Astrocyte of the cerebellum (primary cell): ENCODE results near the gene CAPN9.

Experiments
- DNase-seq: peaks from one replicate; pipeline ENCODE4 v3.0.0-alpha.2; 2011; ENCODE audit warnings: low read depth
- H3K4me3 ChIP-seq: 2 replicates; pipeline ENCODE4 v1.5.1; 2011; ENCODE audit warnings: mild to moderate bottlenecking, low read depth, low read length, moderate library complexity
- in situ Hi-C: cut with HindIII; loops from 2 replicates; pipeline ENCODE4 v1.10.0; 2017; ENCODE audit warnings: low sequenced_read_pairs
- TF ChIP-seq, protein P1 (sequence below): IDR thresholded peaks from 2 replicates; pipeline ENCODE4 v1.5.1; 2012; ENCODE audit warnings: low read length, low read depth, moderate library complexity, mild to moderate bottlenecking; ENCODE audit errors: missing control alignments

The CAPN9 gene

DNA sequence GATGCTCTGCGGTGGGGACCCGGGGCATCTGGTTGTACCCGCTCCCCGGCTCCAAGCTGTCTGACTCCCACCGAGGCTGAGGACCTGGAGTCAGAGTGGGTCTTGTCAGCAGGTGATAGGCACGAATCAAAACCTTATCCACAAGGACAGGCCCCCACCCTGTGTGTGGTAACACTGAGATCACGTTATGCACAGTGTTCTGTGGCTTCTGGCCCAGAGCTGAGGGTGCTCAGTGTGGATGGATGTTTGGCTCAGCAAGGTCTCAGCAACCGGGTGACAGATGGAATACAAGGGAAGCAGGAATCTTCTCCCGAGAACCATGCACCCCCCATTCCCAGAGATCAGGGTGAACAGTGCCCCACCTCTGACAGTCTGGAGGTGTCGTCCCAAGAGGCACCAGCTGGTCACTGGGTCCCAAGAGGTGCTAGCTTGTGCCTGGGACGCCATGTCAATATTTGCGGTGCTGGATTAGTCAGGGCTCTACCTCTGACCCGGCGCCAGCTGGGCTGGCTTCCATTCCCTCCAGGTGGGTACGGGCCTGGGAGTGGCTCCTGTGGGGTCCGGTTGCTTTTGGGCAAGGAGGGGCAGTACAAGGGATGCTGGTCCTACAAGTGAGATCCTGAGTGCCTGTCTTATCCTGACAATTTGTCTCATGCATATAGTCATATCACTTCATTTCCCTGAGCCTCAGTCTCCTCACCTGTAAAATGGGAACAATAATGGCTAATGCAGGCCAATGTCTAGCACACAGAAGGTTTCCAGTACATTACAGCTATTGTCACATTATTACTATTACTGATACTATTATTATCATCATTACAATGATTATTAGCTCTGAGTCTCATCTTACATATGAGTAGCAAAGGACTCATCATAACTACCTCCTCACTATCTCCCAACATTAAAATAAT is 957 bp downstream of the CAPN9 start:
- TF ChIP-seq, protein P1, sequence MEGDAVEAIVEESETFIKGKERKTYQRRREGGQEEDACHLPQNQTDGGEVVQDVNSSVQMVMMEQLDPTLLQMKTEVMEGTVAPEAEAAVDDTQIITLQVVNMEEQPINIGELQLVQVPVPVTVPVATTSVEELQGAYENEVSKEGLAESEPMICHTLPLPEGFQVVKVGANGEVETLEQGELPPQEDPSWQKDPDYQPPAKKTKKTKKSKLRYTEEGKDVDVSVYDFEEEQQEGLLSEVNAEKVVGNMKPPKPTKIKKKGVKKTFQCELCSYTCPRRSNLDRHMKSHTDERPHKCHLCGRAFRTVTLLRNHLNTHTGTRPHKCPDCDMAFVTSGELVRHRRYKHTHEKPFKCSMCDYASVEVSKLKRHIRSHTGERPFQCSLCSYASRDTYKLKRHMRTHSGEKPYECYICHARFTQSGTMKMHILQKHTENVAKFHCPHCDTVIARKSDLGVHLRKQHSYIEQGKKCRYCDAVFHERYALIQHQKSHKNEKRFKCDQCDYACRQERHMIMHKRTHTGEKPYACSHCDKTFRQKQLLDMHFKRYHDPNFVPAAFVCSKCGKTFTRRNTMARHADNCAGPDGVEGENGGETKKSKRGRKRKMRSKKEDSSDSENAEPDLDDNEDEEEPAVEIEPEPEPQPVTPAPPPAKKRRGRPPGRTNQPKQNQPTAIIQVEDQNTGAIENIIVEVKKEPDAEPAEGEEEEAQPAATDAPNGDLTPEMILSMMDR: no peak
- H3K4me3 ChIP-seq: no peak overlapping the region
- DNase-seq: no peak
- in situ Hi-C loops: no loop called here

GRCh38 chr1:230749150-230749549 is 2.0 kb downstream of the CAPN9 start:
- H3K4me3 ChIP-seq: no peak overlapping the region
- in situ Hi-C loops: no loop called here
- TF ChIP-seq, protein P1: no peak
- no peak for DNase-seq

DNA sequence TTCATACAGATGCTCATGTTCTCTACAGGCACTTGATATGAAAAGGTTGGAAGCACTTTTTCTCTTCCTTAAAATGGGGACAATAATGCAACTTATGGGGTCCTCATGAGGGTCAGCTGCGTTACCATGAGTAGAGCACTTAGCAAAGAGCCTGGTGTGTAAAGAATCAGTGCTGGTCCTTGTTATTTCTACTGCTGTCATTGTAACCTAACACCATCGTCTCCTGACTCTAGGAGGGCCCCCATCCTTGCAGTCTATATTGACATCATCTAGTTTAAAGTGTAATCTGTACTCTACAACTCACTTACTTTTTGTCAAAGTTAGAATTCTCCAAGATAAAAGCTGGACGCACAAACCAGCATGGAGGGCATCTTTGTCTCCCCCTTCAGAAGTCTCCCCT is 2.4 kb downstream of the CAPN9 start:
- H3K4me3 ChIP-seq: no peak overlapping the region
- no peak for DNase-seq
- in situ Hi-C loops: no loop called here
- TF ChIP-seq, protein P1: no peak

DNA sequence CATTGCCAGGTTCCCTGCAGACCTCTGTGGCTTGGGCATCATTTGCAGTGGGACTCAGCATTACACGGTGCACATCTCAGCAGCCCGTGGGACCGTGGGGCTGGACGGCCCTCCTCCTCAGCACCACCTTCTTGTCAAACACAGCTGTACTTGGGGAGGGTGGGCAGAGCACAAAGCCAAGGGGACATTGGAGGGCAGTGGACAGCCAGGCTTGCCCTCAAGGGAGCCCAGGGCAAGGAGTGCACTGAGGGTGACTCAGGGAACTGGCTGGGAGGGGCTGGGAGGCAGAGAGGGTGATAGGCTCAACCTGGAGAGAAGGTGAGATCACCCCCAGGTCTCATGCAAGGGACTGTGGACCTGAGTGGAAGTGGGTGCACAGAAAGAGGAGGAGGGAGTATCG is 3.4 kb downstream of the CAPN9 start:
- in situ Hi-C loops: no loop called here
- TF ChIP-seq, protein P1: no peak
- H3K4me3 ChIP-seq: no peak overlapping the region
- DNase-seq: no peak

DNA sequence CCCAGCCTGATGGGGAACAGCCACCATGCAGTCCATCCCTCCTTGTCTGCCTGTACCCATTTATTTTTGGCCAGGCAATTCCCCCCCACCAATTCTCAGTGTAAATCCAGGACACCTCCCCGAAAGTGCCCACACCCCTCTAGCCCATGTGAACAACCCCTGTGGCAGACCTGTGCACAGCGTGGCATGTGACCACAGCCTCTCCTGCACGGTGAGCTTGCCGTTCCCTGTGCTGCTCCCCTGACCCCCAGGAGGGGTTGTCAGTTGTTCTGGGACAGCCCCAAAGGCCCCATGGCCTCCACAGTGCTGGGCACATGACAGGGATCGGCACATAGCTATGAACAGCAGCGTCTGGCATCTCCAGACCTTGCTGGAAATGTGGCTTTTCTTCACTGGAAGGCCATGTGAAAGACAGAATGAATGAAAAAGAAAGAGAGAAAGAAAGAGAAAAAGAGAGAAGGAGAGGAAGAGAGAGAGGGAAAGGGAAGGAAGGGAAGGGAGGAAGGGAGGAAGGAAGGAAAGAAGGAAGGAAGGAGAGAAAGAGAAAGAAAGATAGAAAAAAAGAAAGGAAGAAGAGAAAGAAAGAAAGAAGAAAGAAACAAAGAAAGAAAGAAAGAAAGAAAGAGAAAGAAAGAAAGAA is 3.9 kb downstream of the CAPN9 start:
- no peak overlapping the region for H3K4me3 ChIP-seq
- no peak for DNase-seq
- in situ Hi-C loops: no loop called here
- TF ChIP-seq, protein P1: no peak

DNA sequence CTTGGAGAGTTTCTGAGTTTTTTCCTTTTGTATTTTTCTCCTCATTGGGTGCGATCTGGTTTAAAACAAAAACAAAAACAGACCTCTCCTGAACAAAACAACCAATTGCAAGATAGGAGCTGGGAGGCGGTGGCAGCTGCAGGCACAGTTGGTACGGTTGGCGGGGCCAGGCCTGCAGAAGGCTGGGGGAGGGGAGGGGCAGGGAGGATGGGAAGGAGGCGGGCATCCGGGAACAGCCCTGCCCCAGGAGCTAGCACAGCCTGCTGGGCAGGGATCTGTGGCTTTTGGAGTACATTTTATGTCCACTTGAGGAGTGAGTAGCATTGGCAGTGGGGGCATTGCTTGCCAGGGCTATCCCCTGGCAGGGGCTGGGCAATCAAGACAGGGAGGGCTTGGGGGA is 5.2 kb downstream of the CAPN9 start:
- no peak for DNase-seq
- in situ Hi-C loops: no loop called here
- TF ChIP-seq, protein P1: no peak
- H3K4me3 ChIP-seq: no peak overlapping the region
